Omental fat pad (tissue), 4 donors: ENCODE data around the gene PAEP. TPM values are rescaled to one million over a fixed set of nuclear protein-coding genes. Genes with fewer than 3 reads are reported as not detected.
"Not testable (repeated sequence)": the region's sequence is repeated elsewhere in the genome, so short reads cannot be mapped to it uniquely, and the experiment has no call there.

ENCODE experiments used
- ATAC-seq: fragments of 150-250 bp; one replicate; pipeline ENCODE4 v1.9.1; 2016; ENCODE audit warnings: mild to moderate bottlenecking, moderate library complexity; ENCODE audit not compliant: low FRiP score
- DNase-seq: peaks from one replicate; pipeline ENCODE4 v3.0.0-alpha.2; 2019; ENCODE audit warnings: low spot score
- total RNA-seq, 4 donors: library from RNA; depleted of rRNA; stranded (reverse); fragments of >200 nt; gene quantifications; one replicate each; pipeline ENCODE4 v1.1.0, GENCODE V29; 2016
- TF ChIP-seq, protein P1 (sequence below), 3 donors: fragments of 450-650 bp; IDR thresholded peaks; one replicate each; pipeline ENCODE4 v1.5.1; 2016 to 2017; ENCODE audit warnings: antibody characterized with exemption in 3 of 3, mild to moderate bottlenecking in 3 of 3, moderate library complexity in 2 of 3

PAEP gene
- total RNA-seq, 4 donors from 2014 or later: not detected

DNA sequence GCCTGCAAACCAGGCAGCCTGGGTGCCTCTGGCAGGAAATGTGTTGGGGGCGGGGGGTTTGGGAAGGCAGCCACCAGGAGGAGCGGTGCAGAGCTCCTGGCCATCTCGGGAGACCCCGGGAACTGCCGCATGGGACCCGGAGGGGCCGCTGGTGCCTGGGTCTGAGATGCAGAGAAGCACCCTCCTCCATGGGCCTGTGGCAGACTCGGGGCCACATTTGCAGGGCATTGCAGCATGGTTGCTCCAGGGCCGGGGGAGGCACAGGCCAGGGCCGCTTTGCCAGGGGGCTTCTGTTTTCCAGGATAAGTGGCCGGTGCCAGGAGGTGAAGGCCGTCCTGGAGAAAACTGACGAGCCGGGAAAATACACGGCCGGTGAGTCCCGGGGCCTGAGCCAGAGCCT lies 38.6 kb upstream of the PAEP start:
- TF ChIP-seq, protein P1, sequence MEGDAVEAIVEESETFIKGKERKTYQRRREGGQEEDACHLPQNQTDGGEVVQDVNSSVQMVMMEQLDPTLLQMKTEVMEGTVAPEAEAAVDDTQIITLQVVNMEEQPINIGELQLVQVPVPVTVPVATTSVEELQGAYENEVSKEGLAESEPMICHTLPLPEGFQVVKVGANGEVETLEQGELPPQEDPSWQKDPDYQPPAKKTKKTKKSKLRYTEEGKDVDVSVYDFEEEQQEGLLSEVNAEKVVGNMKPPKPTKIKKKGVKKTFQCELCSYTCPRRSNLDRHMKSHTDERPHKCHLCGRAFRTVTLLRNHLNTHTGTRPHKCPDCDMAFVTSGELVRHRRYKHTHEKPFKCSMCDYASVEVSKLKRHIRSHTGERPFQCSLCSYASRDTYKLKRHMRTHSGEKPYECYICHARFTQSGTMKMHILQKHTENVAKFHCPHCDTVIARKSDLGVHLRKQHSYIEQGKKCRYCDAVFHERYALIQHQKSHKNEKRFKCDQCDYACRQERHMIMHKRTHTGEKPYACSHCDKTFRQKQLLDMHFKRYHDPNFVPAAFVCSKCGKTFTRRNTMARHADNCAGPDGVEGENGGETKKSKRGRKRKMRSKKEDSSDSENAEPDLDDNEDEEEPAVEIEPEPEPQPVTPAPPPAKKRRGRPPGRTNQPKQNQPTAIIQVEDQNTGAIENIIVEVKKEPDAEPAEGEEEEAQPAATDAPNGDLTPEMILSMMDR (IDR thresholded peaks at IDR 0.05): no peak
- ATAC-seq (no peak), DNase-seq (peak; percentile 2)

DNA sequence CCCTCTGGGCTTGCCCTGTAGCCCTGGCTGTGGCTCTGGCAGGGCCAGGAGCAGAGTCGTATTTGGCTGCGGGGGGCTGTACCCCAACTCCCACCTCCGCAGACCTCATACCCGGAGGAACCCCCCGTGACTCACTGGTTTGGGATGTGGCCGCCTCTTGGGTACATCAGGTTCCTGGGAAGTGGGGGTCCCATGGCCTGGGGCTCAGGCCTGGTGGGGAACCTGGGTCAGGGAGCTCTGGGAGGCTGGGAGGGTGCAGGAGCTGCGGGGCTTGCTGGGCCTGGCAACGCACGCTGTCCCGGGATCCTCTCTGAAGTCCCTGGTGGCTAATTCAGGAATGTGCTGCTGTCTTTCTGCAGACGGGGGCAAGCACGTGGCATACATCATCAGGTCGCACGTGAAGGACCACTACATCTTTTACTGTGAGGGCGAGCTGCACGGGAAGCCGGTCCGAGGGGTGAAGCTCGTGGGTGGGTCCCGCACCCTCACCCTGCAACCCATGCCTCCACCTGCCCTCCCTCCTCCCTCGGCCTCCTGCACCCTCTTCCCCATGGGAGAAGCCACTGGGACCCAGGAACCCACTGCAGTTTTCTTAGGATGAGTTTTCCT lies 37.9 kb upstream of the PAEP start:
- DNase-seq: peak; percentile 13

DNA sequence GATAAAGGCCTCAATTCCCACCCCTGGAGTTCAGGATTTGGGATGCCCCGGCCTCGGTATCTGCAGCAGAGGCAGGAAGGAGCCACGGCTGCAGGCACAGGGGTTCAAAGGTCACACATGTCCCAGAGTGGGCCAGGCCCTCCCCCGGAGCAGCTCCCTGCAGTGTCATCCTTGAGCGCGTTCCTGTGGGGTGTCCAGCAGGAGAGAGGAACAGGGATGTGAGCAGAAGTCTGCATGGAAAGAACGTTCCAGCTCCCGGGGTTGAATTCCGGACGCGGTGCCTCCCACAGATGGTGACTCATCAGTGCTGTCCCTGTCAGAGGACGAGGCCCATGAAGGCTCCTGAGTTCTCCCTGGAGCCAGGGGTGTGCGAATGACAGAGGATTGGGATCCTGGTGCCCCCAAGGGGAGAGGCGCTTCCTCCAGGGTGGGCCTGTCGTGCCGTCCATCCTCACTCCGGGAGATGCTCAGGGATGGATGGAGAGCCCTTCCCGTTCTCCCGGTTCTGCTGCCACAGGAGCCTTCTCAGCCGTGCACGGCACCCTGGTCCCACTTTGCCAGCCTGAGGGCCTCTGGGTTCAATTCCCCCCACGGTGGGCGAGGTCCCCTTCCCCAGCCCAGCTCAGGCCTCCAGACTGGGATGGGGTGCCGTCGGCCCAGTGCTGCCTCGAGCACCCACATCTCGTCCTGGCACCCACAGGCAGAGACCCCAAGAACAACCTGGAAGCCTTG lies 37.3 kb upstream of the PAEP start:
- peak; percentile 14 for DNase-seq
- TF ChIP-seq, protein P1 (IDR thresholded peaks at IDR 0.05): no peak
- ATAC-seq: no peak

More for the DNA sequence above, 37.9 kb upstream of the PAEP start:
- ATAC-seq: no peak
- TF ChIP-seq, protein P1 (IDR thresholded peaks at IDR 0.05): no peak

DNA sequence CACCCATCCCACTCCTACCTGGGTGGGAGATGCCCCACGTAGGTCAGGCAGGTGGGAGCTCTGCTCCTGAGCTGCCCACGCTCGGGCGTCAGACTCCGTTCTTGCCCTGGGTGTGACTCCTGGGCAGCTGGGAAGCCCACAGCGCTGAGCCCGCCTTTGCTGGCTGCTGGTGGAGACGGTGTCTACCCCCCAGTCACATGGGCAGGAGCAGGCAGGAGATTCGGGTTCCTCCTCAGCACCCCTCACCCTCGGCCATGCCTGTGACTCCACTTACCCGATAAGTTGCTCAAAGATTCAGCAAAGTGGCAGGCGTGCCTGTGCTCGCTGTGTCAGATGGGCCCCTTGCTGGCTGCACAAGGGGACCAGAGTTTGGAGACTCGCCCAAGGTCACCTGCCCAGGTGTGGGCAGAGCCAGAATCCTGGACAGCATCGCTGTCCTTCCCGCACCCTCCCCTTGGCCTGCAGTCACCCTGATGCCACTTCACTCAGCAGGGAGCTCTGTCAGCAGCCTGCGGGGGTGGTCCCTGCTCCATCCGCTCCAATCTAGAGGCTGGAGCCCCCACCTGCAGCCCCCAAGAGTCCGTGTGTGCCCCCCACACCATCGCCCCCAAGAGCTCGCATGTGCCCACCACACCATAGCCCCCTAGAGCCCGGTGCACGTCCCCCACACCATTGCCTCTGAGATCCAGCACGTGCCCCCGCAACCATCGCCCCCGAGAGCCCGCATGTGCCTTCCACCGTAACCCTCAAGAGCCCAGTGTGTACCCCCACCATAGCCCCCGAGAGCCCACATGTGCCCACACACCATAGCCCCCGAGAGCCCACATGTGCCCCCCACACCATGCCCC lies 36.1 kb upstream of the PAEP start:
- DNase-seq (no peak), ATAC-seq (no peak)
- TF ChIP-seq, protein P1 (IDR thresholded peaks at IDR 0.05): no peak

DNA sequence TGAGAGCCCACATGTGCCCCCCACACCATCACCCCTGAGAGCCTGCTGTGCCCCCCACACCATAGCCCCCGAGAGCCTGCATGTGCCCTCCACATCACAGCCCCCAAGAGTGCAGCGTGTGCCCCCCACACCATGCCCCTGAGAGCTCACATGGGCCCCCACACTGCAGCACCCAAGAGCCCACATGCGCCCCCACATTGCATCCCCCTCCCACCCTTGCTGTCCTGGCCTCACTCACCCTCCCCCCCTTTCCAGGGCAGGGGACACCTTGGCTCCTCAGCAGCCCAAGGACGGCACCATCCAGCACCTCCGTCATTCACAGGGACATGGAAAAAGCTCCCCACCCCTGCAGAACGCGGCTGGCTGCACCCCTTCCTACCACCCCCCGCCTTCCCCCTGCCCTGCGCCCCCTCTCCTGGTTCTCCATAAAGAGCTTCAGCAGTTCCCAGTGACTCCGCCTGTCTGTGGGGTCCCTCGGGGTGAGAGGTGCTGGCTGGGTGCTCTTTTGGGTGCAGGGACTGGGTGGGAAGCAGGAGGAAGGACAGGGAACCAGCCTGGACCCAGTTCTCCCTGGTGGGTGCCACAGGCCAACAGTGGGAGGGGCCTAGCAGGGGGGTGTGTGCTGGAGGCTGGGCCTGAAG lies 35.3 kb upstream of the PAEP start:
- ATAC-seq (no peak), DNase-seq (peak; percentile 12)
- TF ChIP-seq, protein P1 (IDR thresholded peaks at IDR 0.05): no peak

DNA sequence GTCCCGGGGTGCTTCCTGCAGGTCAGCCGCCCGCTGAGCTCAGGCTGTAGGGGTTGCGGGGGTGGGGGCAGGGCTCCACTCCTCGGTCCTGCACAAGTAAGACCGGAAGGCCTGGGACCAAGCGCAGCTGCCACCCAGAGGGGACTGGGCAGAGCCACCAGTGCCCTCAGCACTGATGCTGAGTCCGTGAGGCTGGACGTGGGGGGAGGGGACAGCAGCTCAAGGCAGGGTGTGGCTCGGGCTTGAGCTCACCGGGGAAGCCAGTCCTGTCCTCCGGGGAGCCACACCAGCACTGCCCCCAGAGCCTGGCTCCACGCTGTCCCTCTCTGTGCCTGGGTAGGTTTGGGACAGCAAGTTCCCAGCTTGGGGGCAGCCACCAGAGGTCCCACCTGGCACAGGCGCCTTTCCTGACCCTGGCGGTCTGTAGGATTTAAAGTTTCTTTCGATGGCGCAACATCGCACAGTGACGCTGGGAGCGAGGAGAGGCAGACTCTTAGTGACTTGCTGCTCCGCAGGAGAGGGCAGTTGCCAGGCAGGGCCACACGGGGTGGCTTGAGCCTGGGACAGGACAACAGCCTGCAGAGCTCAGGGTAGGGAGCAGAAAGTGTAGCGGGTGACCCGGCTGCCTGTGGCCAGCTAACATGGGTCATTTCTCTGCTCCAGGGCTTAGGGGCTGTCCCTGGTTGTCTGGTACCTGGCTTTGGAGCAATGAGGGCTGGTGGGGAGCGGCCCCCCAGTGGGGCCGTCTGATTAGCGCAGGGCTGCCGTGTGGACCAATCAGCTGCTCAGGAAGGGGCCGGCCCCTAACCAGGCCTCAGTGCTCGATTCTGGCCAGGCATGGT lies 34.6 kb upstream of the PAEP start:
- no peak for ATAC-seq
- peak; percentile 8 for DNase-seq
- TF ChIP-seq, protein P1 (IDR thresholded peaks at IDR 0.05): no peak

DNA sequence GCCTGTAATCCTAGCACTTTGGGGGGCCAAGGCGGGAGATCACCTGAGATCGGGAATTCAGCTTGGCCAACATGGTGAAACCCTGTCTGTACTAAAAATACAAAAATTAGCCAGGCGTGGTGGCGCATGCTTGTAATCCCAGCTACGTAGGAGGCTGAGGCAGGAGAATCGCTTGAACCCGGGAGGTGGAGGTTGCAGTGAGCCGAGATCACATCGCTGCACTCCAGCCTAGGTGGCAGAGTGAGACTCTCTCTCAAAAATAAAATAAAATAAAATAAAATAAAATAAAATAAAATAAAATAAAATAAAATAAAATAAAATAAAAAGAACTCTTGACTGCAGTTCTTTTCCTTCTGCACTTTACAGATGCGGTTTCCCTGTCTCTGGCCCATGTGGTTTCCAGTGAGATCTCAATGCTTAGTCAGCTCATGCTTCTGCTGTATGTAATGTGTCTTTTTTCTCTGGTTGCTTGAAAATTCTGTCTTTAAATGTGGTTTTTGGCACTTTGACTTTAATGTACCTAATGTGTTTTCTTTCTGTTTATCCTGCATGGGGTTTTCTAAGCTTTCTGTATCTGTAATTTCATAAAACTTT lies 32.6 kb upstream of the PAEP start:
- DNase-seq: not testable (repeated sequence)

More for the DNA sequence above, 32.6 kb upstream of the PAEP start:
- not testable (repeated sequence) for ATAC-seq
